ENCODE data around the gene ATCAY.

Gene ATCAY, protein sequence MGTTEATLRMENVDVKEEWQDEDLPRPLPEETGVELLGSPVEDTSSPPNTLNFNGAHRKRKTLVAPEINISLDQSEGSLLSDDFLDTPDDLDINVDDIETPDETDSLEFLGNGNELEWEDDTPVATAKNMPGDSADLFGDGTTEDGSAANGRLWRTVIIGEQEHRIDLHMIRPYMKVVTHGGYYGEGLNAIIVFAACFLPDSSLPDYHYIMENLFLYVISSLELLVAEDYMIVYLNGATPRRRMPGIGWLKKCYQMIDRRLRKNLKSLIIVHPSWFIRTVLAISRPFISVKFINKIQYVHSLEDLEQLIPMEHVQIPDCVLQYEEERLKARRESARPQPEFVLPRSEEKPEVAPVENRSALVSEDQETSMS

DNA sequence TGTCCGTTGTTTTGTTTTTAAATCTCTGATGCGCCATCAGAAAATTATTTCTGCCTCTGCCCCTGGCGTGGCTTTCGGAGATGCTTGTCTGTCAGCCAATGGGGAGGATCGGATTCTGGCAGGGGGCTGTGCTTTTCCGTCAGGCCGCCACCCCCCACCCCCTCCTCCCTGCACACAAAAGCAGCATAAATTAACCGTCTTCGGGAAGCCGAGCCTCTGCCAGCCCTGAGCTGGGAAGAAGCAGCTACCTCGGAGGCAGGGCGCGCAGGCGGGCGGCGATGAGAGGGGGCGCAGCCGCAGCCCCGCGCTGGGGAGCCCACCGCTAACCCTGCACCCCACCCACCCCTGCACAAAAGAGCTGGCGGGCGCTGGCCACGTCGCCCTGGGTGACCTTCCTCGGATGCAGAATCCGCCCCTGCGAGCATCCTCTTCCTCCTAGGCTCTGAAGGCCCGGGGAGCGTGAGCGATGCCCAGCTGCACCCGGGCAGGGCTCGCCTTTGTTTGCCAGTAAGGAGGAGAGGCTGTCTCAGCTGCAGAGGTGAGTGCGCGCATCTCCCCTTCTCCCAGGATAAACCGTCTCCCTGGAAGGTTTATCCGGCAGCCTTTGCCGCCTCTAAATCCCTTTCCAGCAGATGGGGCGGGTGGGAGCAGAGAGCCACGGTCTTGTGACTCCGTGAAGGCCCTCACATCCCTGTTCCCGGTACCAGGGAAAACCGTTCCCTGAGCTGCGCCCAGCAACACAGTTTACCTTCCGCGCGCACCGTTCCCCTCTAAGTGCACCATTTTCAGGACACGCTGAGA is at the start of gene ATCAY:
Gene ATCAY, plus strand, starts transcription at position 215 of the 801 bp plus-strand sequence. CDS start 5,083 bp downstream, outside the sequence.
- DNase-seq: no peak

DNA sequence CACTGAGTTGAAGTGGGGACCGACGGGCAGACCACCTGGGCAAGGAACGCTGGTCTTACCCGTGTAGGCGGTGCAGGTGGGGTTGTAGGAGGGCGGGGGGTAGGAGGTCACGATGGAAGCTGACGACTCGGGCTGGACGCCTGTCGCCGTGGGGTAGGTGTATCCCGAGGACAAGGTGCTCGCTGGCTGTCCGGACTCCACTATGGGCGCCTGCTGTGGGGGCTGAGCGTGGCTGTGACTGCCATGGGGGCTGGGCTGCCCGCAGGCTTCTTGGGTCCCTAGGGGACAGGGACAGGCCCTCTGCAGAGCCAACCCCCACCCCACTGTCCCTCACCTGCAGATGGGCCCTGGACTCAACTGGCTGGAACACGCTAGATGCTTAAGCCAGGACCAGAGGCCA is 48.9 kb upstream of the ATCAY start:
- no peak for DNase-seq

DNA sequence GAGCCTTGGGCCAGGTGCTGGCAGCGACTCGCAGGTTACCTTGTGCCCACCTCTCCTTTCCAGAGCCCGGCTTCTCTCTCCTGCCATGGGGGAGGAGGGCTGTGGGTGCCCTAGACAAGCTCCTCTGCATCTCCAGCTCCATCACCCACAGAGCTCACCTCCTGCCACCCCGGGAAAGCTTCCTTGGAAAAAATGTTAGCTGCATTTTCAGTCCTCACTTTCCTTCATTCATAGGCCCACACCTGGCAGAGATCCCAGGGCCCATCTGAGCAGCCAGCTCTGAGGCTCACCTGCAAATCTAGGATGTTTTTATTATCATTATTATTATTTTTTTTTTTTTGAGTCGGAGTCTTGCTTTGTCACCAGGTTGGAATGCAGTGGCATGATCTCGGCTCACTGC is 48.5 kb upstream of the ATCAY start:
- no peak for DNase-seq

GRCh38 chr19:3833578-3834348 is 46.7 kb upstream of the ATCAY start:
- no peak for DNase-seq

GRCh38 chr19:3834349-3835054 is 46.0 kb upstream of the ATCAY start:
- DNase-seq: no peak

DNA sequence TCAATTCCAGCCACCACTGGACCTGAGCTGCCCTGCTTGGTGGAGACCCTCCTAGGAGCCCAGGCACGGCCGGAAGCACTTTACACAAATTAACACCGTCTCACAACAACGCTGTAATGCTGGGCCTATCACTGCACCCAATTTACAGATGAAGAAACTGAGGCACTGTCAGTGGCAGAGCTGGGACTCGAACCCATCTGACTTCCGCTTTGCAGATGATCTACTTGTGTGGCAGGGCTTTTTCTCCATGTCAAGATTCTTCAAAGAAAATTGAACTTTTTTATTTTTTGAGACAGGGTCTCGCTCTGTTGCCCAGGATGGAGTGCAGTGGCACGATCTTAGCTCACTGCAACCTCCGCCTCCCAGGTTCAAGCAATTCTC is 45.4 kb upstream of the ATCAY start:
- DNase-seq: no peak

GRCh38 chr19:3836887-3837286 is 43.6 kb upstream of the ATCAY start:
- DNase-seq: no peak

DNA sequence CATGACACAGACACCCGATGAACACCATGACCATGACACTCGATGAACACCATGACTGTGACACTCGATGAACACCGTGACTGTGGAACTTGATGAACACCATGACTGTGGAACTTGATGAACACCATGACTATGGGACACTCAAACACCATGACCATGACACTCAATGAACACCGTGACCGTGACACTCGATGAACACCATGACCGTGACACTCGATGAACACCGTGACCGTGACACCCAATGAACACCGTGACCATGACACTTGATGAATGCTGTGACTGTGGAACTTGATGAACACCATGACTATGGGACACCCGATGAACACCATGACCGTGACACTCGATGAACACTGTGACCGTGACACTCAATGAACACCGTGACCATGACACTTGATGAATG is 43.2 kb upstream of the ATCAY start:
- no peak for DNase-seq

DNA sequence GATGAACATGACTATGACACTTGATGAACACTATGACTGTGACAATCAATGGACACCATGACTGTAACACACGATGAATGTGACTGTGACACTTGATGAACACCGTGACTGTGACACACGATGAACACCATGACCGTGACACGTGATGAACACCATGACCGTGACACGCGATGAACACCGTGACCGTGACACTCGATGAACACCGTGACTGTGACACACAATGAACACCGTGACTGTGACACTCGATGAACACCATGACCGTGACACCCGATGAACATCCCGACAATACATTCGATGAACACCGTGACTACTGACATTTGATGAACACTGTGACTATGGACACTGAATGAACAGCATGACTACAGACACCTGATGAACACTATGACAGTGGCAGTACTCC is 42.6 kb upstream of the ATCAY start:
- no peak for DNase-seq

DNA sequence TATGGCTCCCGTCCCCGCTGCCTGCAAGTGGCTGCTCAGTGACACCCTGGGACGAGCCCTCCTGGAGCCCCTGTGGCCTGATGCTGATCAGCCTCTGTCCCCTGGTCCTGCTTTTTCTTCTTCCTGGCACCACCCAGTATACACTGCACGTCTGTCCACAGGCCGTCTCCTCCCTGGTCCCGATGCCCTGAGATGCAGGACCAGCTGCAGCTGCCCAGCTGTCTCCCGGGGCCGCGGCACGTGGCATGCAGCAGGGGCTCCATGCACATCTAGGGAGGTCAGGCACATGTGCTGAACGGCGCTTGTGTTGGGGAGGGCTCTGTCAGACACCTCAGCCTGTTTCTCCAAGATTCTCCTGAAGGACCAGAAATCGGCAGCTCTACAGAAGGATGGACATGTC is 41.8 kb upstream of the ATCAY start:
- DNase-seq: no peak

DNA sequence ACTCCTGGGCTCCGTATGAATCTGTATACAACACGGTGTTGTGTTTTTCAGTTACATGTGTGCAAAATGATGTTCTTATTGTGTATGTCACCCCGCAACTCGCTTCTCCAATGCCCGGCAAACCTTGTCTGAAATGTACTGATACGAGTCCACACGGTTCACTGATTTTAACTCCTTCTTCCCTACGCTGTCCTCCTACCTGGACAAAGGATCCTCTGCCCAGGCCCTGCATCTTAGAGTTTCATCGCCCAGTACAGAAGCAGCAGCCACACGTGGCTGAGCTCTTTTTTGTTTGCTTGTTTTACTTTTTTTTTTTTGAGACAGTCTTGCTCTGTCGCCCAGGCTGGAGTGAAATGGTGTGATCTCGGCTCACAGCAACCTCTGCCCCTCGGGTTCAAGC is 40.5 kb upstream of the ATCAY start:
- DNase-seq: no peak

- DNase-seq: no peak
These were observed 39.7 kb upstream of the ATCAY start for GRCh38 chr19:3840804-3841203.

DNA sequence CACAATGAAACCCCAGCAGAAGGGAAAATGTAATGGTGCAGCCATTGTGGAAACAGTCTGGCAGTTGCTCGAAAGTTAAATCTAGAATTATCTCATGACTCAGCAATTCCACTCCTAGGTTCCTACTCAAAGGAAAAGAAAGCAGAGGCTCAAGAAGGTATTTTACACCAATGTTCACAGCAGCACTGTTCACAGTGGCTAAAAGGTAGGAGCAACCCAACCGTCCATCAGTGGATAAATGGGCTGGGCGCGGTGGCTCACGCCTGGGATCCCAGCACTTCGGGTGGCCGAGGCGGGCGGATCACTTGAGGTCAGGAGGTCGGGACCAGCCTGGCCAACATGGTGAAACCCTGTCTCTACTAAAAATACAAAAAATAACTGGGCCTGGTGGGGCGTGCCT is 37.5 kb upstream of the ATCAY start:
- DNase-seq: no peak

GRCh38 chr19:3844596-3844995 is 35.9 kb upstream of the ATCAY start:
- no peak for DNase-seq

DNA sequence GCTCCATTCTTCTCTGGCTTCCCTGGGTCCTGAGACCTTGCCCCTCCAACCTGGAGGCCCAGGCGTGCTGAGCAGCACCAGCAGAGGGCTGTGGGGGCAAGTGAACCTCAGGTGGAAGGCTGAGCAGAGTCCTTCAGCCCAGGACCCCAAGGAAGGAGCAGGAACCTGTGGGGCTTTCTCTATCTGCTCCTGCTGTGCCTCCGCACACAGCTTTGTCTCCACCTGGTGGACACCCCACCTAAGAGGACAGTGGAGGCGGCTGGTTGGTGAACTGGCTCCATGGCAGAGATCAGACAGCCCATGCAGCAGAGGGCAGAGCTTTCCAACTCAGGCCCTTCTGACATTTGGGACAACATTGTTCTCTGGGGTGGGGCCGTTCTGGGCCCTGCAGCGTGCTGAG is 31.4 kb upstream of the ATCAY start:
- DNase-seq: peak; percentile 23

DNA sequence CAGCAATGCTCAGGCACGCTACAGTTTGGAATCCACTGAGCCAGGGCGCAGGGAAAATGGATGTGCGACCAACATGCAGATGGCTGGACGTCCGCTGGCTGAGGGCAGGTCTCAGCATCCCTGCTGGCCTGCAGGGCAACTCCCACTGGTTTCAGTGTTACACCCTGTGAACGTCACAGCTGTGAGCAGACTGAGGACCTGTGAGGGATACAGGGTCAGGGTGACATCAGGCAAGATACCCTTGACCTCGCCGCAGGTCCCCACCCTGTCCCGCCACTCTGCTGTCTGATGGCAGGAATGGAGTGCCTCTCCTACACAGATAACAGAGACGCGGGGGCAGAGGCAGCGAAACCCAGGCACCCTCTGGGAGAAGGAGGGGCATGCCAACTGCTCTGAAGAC is 30.7 kb upstream of the ATCAY start:
- DNase-seq: no peak

GRCh38 chr19:3850320-3850972 is 30.0 kb upstream of the ATCAY start:
- no peak for DNase-seq

GRCh38 chr19:3851254-3852176 is 29.0 kb upstream of the ATCAY start:
- DNase-seq: no peak

DNA sequence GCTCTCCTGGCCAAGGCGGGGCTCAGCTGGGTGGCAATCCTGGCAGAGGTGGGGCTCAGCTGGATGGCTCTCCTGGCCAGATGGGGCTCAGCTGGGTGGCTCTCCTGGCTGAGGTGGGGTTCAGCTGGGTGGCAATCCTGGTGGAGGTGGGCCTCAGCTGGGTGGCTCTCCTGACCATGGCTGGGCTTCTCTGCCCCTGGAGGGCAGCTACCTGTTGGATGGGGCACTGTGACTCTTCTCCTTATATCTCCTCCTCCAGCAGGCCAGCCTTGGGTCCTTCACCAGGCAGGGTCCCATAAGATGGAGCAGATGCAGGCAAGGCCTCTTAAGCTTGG is 28.3 kb upstream of the ATCAY start:
- no peak for DNase-seq

- DNase-seq: peak; percentile 42
These were observed 27.8 kb upstream of the ATCAY start for GRCh38 chr19:3852614-3853254.

DNA sequence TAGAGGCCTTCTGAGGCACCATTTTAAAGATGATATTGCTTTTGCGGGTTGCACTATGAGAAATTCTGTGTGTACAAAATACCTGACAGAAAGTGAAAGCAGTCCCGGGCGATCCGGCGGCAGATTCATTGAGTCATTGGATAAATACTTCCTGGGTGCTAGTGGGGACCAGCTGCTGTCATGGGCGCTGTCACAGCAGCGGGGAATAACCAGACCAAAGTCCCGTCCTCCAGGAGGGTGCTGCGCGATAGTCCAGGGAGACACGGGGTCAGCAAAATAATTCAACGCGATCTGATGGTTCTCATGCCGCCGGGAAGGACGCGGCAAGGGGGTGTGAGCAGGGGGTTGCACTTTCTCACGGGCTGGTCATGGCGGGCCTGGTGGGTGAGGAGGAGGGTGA is 25.2 kb upstream of the ATCAY start:
- DNase-seq: no peak

Data from inflammatory macrophage treated with lipopolysaccharide for 4 hours (primary cell).